GM10248 (cell line): Measurements from ENCODE around the gene NR5A1.

ENCODE experiments used
- CTCF ChIA-PET: fragments of 300-600 bp; sonication (Branson Sonifier 250); formaldehyde crosslinking; extraction: SDS; loops from one replicate; lab custom pipeline; 2021; ENCODE audit warnings: antibody characterized with exemption; lab: Yijun Ruan, JAX
- POLR2A ChIA-PET: fragments of 350-650 bp; sonication (Branson Sonifier 250); formaldehyde crosslinking; extraction: SDS; loops from one replicate; lab custom pipeline; 2020; ENCODE audit warnings: antibody characterized with exemption; lab: Yijun Ruan, JAX
- DNase-seq: peaks from one replicate; pipeline ENCODE4 v3.0.0; 2012; ENCODE audit errors: extremely low spot score
- TF ChIP-seq, protein P1 (sequence below): IDR thresholded peaks from 2 replicates; pipeline ENCODE4 v1.5.1; 2012; ENCODE audit warnings: mild to moderate bottlenecking, low read depth; ENCODE audit errors: extremely low read depth, missing control alignments, control extremely low read depth

Gene NR5A1

DNA sequence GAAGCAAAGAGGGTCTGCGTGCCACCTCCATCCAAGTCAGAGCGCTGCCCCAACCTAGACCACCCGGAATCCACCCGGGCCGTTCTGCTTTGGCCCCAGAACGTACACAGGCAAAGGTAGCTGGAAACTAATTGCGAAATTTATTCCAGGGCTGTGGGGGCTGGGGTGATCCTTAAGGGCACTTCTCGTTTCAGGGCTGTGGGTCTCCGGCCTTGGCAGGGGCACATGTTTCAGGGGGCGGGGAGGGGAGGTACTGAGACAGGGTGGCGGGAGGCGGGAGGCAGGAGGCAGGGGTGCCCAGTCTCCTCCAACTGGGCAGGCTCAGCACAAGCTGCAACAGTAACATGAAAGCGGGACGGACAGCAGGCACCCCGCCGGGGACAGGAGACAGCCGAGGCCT lies 26.1 kb downstream of the NR5A1 start:
- POLR2A ChIA-PET, result no interaction called here
- DNase-seq, result no peak
- TF ChIP-seq, protein P1, sequence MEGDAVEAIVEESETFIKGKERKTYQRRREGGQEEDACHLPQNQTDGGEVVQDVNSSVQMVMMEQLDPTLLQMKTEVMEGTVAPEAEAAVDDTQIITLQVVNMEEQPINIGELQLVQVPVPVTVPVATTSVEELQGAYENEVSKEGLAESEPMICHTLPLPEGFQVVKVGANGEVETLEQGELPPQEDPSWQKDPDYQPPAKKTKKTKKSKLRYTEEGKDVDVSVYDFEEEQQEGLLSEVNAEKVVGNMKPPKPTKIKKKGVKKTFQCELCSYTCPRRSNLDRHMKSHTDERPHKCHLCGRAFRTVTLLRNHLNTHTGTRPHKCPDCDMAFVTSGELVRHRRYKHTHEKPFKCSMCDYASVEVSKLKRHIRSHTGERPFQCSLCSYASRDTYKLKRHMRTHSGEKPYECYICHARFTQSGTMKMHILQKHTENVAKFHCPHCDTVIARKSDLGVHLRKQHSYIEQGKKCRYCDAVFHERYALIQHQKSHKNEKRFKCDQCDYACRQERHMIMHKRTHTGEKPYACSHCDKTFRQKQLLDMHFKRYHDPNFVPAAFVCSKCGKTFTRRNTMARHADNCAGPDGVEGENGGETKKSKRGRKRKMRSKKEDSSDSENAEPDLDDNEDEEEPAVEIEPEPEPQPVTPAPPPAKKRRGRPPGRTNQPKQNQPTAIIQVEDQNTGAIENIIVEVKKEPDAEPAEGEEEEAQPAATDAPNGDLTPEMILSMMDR, result no peak
- CTCF ChIA-PET, result interaction anchor here (1.1 to 1.3 kb wide), 2 partner anchors 9 to 10 kb away, joined by 3 to 4 read pairs; no protein-coding TSS in a partner anchor

DNA sequence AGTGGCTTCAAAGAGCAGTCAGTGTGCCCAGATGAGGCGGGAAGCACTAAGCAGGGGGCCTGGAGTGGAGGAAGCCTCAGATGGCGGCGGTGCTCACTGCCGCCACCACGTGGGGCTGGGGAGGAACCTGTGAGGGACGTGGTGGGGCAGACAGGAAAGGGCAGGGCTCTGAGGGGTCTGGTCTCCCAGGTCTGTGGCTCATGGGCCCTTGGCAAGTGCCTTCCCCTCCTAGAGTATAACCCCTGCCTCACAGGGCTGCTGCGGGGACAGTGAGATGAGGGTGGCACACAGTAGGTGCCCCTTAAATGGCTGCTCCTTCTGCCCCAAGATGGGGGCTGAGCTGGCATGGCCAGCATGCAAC lies 26.6 kb downstream of the NR5A1 start:
- TF ChIP-seq, protein P1, result peak; percentile 48
- ChIA-PET POLR2A (no interaction called here), CTCF (interaction anchor here (1.1 to 1.3 kb wide), 2 partner anchors 9 kb away, joined by 3 to 4 read pairs; no protein-coding TSS in a partner anchor)
- peak; percentile 79 for DNase-seq

DNA sequence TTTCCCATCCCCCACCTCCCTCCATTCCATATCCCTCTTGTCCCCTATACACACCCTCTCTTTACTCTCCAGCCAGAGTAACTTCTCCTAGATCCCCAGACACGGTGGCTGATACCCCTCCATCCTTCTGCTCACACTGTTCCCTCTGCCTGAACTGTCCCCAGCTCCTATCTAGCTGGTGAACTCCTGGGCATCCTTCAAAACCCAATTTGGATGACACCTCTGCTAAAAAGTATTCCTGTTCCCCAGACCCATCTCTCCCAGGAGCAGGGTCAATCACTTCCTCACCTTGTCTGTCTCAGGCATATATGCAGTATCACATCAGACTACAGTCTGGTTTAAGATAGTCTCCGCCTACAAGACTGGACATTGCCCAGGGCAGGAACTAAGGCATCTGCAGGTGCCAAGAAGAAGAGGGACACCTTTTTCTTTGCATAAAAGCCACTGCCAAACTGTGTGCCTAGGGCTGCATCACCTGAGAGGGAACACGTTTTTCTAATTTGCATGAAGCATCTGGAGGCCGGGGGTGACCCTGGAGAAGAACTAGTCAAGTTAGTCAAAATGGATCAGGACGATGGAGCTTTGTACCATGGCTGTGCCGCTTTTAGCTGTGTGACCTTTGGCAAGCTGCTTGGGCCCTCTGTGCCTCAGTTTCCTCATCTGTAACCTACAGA lies 27.1 kb downstream of the NR5A1 start:
- ChIA-PET POLR2A (no interaction called here), CTCF (interaction anchor here (1.1 kb wide), 1 partner anchor 10 kb away, joined by 3 read pairs; no protein-coding TSS in a partner anchor)
- no peak for DNase-seq
- TF ChIP-seq, protein P1, result no peak

DNA sequence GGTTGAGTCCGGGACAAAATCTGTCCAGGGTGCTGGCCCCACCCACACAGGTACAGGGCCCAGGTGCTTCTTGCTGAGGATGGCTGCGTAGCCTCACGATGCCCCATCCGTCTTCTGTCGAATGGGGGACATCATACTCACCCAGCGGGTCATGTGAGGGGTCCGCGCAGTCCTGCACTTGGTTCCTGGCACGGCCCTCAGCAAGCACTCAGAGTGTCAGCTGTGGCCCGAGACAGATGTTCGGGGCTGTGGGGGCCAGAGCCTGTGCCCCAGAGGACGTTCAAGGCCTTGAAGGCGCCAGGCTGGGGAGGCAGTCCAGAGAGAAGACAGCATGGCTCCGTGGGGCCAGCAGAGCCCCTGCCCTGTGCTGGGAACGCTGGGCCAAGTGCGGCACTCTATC lies 27.8 kb downstream of the NR5A1 start:
- no peak for DNase-seq
- CTCF ChIA-PET, result no interaction called here
- POLR2A ChIA-PET, result no interaction called here
- TF ChIP-seq, protein P1, result no peak

DNA sequence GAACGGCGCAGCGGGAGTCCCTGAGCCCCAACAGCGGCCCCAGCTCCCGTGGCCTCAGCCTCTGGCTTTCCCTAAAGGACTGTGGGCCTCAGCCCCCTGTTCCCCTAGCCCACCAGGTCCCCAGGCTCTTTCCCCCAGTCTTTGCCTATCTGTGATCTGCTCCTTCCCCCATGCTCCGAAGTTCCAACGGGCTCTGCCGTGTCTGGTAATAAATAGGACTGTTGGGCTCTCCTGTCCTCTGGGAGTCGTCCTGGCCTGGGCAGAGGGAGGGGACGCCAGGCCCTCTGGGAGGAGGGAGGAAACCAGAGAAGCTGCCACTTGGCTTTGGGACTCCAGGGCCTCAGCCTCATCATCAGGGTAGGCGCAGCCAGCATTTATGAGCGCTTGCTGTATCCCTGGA lies 28.8 kb downstream of the NR5A1 start:
- ChIA-PET CTCF (interaction anchor here (1.4 kb wide), 1 partner anchor 59 kb away, joined by 3 read pairs; no protein-coding TSS in a partner anchor), POLR2A (no interaction called here)
- TF ChIP-seq, protein P1, result no peak

DNA sequence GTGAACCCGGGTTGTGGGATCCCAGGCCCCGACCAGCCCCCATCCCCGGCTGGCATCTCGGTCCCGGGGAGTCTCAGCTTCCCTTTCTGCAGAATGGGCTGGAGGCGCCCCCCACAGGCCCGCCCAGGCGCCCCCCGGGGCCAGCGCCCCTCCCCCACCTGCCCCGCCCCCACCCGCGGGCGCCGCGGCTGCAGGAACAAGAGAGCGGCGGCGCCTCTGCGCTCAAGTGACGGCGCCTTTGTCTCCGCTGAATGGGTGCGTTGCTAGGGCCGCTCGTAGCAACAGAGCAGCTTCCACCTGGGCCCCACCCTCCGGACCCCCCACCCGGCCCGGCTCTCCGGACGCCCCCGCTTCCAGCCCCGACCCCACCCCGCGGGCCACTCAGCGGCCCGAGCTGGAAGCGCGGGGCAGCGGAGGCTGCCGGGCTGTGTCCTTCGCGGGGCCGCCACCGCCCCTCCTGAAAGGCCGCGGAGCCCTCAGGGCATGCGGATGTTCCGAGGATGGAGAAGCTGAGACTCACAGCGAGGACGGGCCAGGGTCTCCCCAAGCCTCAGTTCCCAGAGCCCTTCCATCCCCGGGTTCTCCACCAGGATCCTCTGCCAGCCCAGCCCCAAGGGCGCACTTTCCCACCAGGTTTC lies 29.4 kb downstream of the NR5A1 start:
- ChIA-PET CTCF (interaction anchor here (1.4 kb wide), 1 partner anchor 60 kb away, joined by 3 read pairs; no protein-coding TSS in a partner anchor), POLR2A (no interaction called here)
- no peak for DNase-seq
- TF ChIP-seq, protein P1, result no peak

More for the DNA sequence above, 28.8 kb downstream of the NR5A1 start:
- DNase-seq, result no peak
